Measurements from ENCODE around the gene CD27.
"Not testable (repeated sequence)": the region's sequence is repeated elsewhere in the genome, so short reads cannot be mapped to it uniquely, and the experiment has no call there.

CD27 gene

DNA sequence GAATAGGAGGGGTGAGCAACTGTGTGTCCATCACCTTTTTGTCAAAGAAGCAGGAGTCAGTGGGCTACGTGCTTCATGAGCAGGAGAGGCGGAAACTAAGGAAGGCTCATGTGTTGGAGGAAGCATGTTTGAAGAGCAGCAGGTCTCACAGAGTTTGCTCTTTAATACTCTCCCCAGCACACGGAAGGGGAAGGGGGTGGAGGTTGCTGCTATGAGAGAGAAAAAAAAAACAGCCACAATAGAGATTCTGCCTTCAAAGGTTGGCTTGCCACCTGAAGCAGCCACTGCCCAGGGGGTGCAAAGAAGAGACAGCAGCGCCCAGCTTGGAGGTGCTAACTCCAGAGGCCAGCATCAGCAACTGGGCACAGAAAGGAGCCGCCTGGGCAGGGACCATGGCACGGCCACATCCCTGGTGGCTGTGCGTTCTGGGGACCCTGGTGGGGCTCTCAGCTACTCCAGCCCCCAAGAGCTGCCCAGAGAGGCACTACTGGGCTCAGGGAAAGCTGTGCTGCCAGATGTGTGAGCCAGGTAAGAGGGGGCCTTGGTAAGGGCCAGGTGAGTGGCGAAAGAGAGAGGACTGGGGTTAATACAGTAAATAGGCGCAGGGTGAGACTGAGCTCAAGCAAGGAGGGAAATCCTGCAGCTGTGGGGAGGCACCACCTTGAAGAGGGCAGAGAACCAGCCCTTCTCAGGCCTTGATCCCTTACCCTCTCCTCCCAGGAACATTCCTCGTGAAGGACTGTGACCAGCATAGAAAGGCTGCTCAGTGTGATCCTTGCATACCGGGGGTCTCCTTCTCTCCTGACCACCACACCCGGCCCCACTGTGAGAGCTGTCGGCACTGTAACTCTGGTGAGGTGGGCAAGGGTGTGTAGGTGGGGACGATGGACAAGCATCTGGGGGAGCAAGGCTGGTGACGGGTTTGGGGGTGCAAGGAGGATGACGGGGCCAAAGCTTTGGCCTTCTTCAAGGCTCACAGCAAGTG, at the start of gene CD27:
Gene CD27 (plus strand): TSS at position 252 of the 985 bp plus-strand sequence. CDS start 141 bp downstream, at position 393.
- no peak for DNase-seq

DNA sequence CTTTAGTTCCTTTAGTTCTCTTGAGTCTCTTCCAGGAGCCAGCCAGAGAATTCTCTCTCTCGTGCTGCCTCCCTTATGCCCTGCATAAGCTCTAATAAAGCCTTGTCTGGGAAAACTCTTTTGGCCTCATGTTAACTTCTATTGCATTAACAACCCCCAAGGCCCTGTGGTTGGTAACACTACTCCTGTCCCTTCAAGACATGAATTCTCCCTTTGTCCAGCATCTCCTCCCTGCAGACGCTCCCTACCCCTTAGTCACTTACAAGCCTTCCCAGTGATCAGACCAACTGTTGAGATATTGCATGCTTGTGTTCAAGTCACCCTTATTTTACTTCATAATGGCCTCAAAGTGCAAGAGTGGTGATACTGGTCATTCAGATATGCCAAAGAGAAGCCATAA, 48.7 kb upstream of the CD27 start:
- no peak for DNase-seq

- DNase-seq, result no peak
Measured at GRCh38 chr12:6399884-6400644, 44.7 kb upstream of the CD27 start.

GRCh38 chr12:6404390-6404789, 40.4 kb upstream of the CD27 start:
- DNase-seq, result no peak

DNA sequence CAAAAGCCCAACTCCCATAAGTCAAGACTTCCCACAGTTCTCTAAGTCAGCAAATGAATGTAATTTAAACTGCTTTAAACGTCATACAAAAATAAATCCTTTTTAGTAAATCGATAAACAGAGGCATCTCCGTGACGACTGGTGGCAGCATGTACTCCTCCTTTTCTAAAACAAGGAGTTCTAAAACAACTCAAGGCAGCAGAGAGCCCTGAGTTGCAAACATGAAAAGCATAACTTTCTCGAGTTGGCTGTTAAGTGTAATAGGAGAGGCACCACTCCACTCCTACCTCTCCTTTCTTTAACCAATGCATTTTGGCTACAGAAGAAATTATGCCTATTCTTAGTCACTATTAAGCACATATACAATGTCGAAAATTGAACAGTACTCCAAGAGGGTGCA, 38.8 kb upstream of the CD27 start:
- no peak for DNase-seq

GRCh38 chr12:6407236-6407954, 37.4 kb upstream of the CD27 start:
- DNase-seq, result no peak

DNA sequence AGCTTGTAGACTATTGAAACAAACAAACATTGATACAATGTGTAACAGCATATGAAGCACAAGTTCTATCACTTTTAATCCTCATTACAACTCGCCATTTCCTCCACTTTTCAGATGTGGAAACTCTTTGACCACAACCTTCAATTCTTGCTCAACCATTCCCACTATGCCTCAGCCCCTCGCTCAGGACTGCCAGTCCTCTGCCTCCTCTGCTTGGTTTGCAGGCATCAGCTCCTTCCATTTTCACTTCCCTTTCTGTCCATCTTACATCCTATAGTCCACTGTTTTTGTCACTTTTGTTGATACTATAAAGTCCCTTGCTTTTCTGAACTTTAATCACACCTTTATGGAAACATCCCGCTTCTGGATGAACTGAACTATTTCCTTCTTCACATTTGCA, 28.2 kb upstream of the CD27 start:
- DNase-seq, result peak in 3 of 58 donors; percentile 8 to 36 (median 27)

DNA sequence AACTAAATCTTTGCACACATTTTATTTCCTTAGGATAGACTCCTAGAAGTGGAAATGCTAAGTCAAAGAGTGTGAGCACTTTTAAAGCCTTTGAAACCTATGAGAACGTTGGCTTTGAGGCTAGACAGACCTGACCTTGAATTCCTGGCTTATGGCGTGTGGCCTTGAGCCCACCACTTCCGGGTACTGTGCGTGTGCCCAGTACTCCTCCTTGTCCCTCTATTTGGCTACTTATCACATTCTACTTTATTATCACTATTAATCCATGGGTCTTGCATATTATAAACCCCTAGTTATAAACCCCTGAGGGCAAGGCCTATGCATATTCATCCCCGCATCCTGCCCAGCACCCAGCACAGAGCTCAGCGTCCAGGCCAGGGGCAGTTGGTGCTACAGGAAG, 26.0 kb upstream of the CD27 start:
- no peak for DNase-seq

DNA sequence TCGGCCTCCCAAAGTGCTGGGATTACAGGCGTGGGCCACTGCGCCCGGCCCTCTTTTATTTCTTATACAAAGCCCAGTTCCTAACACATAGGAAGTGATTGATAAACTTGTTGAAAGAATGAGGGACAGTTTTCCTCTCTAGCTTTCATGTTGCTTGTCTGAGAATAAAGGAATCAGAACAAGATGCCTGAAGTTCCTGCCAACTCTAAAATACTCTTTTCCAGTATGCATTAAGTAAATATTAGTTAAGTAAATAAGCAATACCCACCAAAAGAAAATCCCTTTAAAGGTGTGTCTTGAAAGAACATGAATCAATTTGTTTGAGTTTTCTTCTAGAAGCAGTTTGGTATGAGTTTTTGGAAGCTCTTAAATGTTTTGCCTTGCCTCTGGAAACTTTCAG, 24.4 kb upstream of the CD27 start:
- DNase-seq, result no peak

- peak in 53 of 58 donors; percentile 11 to 85 (median 56) for DNase-seq
Measured at GRCh38 chr12:6423267-6424007, 21.3 kb upstream of the CD27 start.

- DNase-seq, result no peak
Measured at GRCh38 chr12:6424008-6424347, 20.8 kb upstream of the CD27 start.

GRCh38 chr12:6424866-6425265, 19.9 kb upstream of the CD27 start:
- no peak for DNase-seq

GRCh38 chr12:6425590-6426531, 18.9 kb upstream of the CD27 start:
- DNase-seq, result peak in 23 of 58 donors; percentile 6 to 70 (median 19)

- DNase-seq, result peak in 2 of 58 donors; percentile 10 to 20
Measured at GRCh38 chr12:6426882-6427671, 17.7 kb upstream of the CD27 start.

DNA sequence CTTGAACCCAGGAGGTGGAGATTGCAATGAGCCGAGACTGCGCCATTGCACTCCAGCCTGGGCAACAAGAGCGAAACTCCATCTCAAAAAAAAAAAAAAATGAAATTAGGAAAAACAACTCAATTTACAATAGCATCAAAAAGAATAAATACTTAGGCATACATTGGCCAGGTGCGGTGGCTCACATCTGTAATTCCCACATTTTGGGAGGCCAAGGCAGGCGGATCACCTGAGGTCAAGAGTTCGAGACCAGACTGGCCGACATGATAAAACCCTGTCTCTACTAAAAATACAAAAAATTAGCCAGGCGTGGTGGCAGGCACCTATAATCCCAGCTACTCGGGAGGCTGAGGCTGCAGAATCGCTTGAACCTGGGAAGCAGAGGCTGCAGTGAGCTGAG, 17.0 kb upstream of the CD27 start:
- not testable (repeated sequence) for DNase-seq

- DNase-seq, result no peak
Measured at GRCh38 chr12:6428326-6428725, 16.4 kb upstream of the CD27 start.

DNA sequence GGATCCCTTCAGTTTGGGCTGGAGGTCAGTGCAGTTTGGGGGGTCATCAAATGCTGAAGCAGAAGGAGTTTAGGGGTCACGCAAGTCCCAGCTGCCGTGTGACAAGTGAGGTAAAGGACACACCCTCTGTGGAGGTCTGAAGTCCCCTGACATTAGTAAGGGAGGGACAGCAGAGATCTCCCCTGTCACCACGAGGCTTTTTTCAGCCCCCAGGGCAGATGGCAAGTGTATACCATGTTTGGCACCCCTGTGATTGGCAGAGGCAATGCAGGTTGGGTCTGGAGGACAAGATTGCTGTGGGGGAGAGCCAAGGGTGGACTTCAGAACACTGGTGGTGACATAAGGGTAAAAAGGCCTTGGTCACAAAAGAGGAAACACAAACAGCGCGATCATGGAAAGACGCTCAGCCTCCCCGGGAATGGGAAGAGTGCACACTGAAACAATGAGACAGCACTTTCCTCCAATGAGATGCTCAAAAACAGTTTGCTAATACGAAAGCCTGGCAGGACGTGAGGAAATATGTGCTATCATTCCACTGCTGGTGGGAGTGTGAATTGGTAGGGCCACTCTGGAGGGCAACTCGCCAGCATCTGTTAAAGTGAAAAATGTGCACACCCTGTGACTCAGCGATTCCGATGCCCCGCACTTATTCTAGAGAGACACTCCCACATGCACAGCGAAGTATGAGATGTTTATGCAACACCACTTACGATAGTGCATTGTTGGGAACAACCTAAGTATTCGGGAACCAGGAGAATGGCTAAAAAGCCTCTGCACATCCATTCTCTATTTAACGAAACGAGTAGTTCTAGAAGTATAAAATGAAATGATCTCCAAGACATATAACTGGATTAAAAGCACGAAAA, 14.4 kb upstream of the CD27 start:
- peak in 35 of 58 donors; percentile 8 to 79 (median 26) for DNase-seq

DNA sequence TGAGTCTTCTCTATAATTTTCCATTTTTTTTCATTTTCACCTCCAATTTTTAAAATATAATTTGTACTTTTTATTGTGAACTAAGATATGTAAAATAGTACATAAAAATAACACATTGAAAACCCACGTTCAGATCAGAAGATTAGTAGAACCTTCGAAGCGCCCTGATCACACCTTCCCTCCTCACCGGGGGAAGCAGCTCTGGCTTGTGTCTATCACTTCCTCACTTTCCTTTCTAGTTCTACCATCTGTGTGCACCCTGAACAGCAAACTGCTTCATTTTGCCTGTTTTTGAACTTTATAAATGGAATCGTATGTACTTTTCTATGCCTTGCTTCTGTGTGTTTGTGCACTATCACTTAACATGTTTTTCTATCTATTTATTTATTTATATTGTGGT, 11.8 kb upstream of the CD27 start:
- DNase-seq, result no peak

Data from anterior cingulate cortex (tissue), 58 donors.